H1 (cell line): ENCODE data around the gene OLA1. TPM values are rescaled to one million over a fixed set of nuclear protein-coding genes. Genes with fewer than 3 reads are reported as not detected.
A peak's percentile ranks its signal among the peaks of the same experiment; 100 is the strongest.

Experiments used
- CTCF ChIA-PET: fragments of 300-600 bp; sonication (Branson Sonifier 250); formaldehyde crosslinking; loops from one replicate; lab custom pipeline; 2021; ENCODE audit not compliant: partially characterized antibody; lab: Charles Lee
- POLR2A ChIA-PET: fragments of 300-600 bp; sonication (Branson Sonifier 250); formaldehyde crosslinking; loops from one replicate; lab custom pipeline; 2021; ENCODE audit warnings: inconsistent platforms; ENCODE audit not compliant: partially characterized antibody; lab: Charles Lee
- DNase-seq, 2 experiments: peaks; one replicate each; pipeline versions ENCODE4 v3.0.0 to v3.0.0-alpha.2; 2010 to 2022; ENCODE audit warnings: low spot score in 2 of 2, low read depth in 1 of 2, mixed read lengths in 1 of 2
- FAIRE-seq: peaks from 2 replicates; lab custom pipeline; 2011; peaks lifted over from hg19 to GRCh38; lab: Jason Lieb, UNC
- H2AFZ ChIP-seq: 2 replicates; pipeline ENCODE4 v1.8.1; 2012; ENCODE audit warnings: low read length, inconsistent platforms
- H2AK5ac ChIP-seq: 2 replicates; pipeline ENCODE4 v1.6.1; 2013; ENCODE audit warnings: low read depth, low read length
- H2BK120ac ChIP-seq: replicated peaks from 2 replicates; pipeline ENCODE3; 2013; ENCODE audit warnings: low read depth, low read length, inconsistent platforms
- H2BK12ac ChIP-seq: 2 replicates; pipeline ENCODE4 v1.6.1; 2013; ENCODE audit warnings: low read depth, low read length
- H2BK15ac ChIP-seq: 2 replicates; pipeline ENCODE4 v1.6.1; 2013; ENCODE audit warnings: low read length
- H2BK20ac ChIP-seq: 2 replicates; pipeline ENCODE4 v1.6.1; 2013; ENCODE audit warnings: low read length
- H2BK5ac ChIP-seq: 2 replicates; pipeline ENCODE4 v1.6.1; 2013; ENCODE audit warnings: low read depth, low read length
- H3K14ac ChIP-seq: 2 replicates; pipeline ENCODE4 v1.6.1; 2013; ENCODE audit warnings: inconsistent platforms; ENCODE audit not compliant: insufficient read length
- H3K18ac ChIP-seq: 2 replicates; pipeline ENCODE4 v1.6.1; 2013; ENCODE audit warnings: low read length; ENCODE audit errors: extremely low read depth
- H3K23ac ChIP-seq: 2 replicates; pipeline ENCODE4 v1.6.1; 2013; ENCODE audit warnings: inconsistent platforms; ENCODE audit not compliant: insufficient read length
- H3K23me2 ChIP-seq: 2 replicates; pipeline ENCODE4 v1.6.1; 2013; ENCODE audit warnings: low read depth, low read length
- H3K27ac ChIP-seq: 2 replicates; pipeline ENCODE4 v1.6.1; 2011; ENCODE audit warnings: low read depth, low read length, inconsistent platforms
- H3K27me3 ChIP-seq, 4 experiments: replicated peaks in 1 of 4; 1 replicate in 1 of 4; 2 replicates in 3 of 4; pipeline versions ENCODE4 v1.6.1 to v1.8.1; 2011 to 2013; ENCODE audit warnings: low read length in 3 of 4, mild to moderate bottlenecking in 3 of 4, inconsistent platforms in 2 of 4, mixed read lengths in 2 of 4, moderate library complexity in 1 of 4; ENCODE audit not compliant: control insufficient read depth in 3 of 4, insufficient read depth in 3 of 4; ENCODE audit errors: extremely low read depth in 1 of 4
- H3K36me3 ChIP-seq, 4 experiments: 2 replicates each; pipeline versions ENCODE4 v1.6.1 to v1.8.1; 2011 to 2013; ENCODE audit warnings: mild to moderate bottlenecking in 4 of 4, low read length in 3 of 4, moderate library complexity in 2 of 4, control low read depth in 1 of 4, inconsistent platforms in 1 of 4; ENCODE audit not compliant: insufficient read depth in 4 of 4, control insufficient read depth in 2 of 4
- H3K4ac ChIP-seq: replicated peaks from 2 replicates; pipeline ENCODE3; 2013; ENCODE audit warnings: low read length, low read depth, mixed read lengths, inconsistent platforms; ENCODE audit not compliant: insufficient read length
- H3K4me1 ChIP-seq, 4 experiments: replicated peaks in 1 of 4; 1 replicate in 1 of 4; 2 replicates in 3 of 4; pipeline versions ENCODE4 v1.6.1 to v1.8.1; 2011 to 2013; ENCODE audit warnings: low read length in 3 of 4, inconsistent platforms in 2 of 4, mixed read lengths in 1 of 4; ENCODE audit not compliant: insufficient read depth in 4 of 4, control insufficient read depth in 3 of 4
- H3K4me2 ChIP-seq, 2 experiments: 2 replicates each; pipeline versions ENCODE4 v1.6.1 to v1.8.1; 2011 to 2013; ENCODE audit warnings: low read depth in 2 of 2, low read length in 2 of 2, control low read depth in 1 of 2, inconsistent platforms in 1 of 2, mild to moderate bottlenecking in 1 of 2; ENCODE audit not compliant: insufficient read depth in 1 of 2
- H3K4me3 ChIP-seq, 4 experiments: fragments of 200-600, 300-600 bp in 1 of 4; sonication (generic), shearing (Covaris generic), sonication (Bioruptor Twin) in 1 of 4; 2 replicates each; pipeline versions ENCODE4 v1.5.1 to v1.8.1; 2011 to 2016; ENCODE audit warnings: low read length in 4 of 4, low read depth in 3 of 4, control low read depth in 2 of 4, inconsistent platforms in 2 of 4, mild to moderate bottlenecking in 2 of 4, mixed read lengths in 1 of 4, moderate library complexity in 1 of 4; ENCODE audit not compliant: insufficient read depth in 2 of 4; ENCODE audit errors: extremely low read depth in 1 of 4
- H3K56ac ChIP-seq: replicated peaks from 2 replicates; pipeline ENCODE3; 2013; ENCODE audit warnings: low read depth, mild to moderate bottlenecking, mixed read lengths, low read length, inconsistent platforms; ENCODE audit not compliant: insufficient read length
- H3K79me1 ChIP-seq: 2 replicates; pipeline ENCODE4 v1.6.1; 2013; ENCODE audit warnings: low read depth, low read length, control low read depth
- H3K79me2 ChIP-seq, 2 experiments: 2 replicates each; pipeline versions ENCODE4 v1.6.1 to v1.8.1; 2012 to 2013; ENCODE audit warnings: low read length in 2 of 2, mild to moderate bottlenecking in 2 of 2, inconsistent platforms in 1 of 2; ENCODE audit not compliant: insufficient read depth in 2 of 2, control insufficient read depth in 1 of 2
- H3K9ac ChIP-seq, 4 experiments: replicated peaks in 1 of 4; 1 replicate in 1 of 4; 2 replicates in 3 of 4; pipeline versions ENCODE4 v1.6.1 to v1.8.1; 2011 to 2013; ENCODE audit warnings: low read depth in 3 of 4, low read length in 3 of 4, control low read depth in 2 of 4, mild to moderate bottlenecking in 2 of 4, moderate library complexity in 2 of 4, inconsistent platforms in 1 of 4; ENCODE audit errors: extremely low read depth in 1 of 4
- H3K9me3 ChIP-seq, 2 experiments: 2 replicates each; pipeline versions ENCODE4 v1.6.1 to v1.8.1; 2012 to 2013; ENCODE audit warnings: mild to moderate bottlenecking in 2 of 2, moderate library complexity in 2 of 2, control low read depth in 1 of 2, inconsistent platforms in 1 of 2, low read depth in 1 of 2, low read length in 1 of 2, mixed read lengths in 1 of 2; ENCODE audit not compliant: insufficient read depth in 2 of 2
- H4K20me1 ChIP-seq, 2 experiments: replicated peaks in 1 of 2; 2 replicates each; pipeline versions ENCODE3 to v1.8.1; 2011 to 2013; ENCODE audit warnings: inconsistent platforms in 2 of 2, low read length in 2 of 2, mild to moderate bottlenecking in 1 of 2; ENCODE audit not compliant: insufficient read depth in 2 of 2, control insufficient read depth in 1 of 2
- H4K5ac ChIP-seq: 2 replicates; pipeline ENCODE4 v1.6.1; 2013; ENCODE audit warnings: low read length, low read depth, mixed read lengths, inconsistent platforms; ENCODE audit not compliant: insufficient read length
- H4K8ac ChIP-seq: 2 replicates; pipeline ENCODE4 v1.8.0; 2013; ENCODE audit warnings: mild to moderate bottlenecking, moderate library complexity, low read length, inconsistent platforms; ENCODE audit not compliant: insufficient read depth; ENCODE audit errors: extremely low read depth
- H4K91ac ChIP-seq: replicated peaks from 2 replicates; pipeline ENCODE3; 2013; ENCODE audit warnings: low read length, mixed read lengths, inconsistent platforms; ENCODE audit not compliant: insufficient read length
- ATF2 ChIP-seq: IDR thresholded peaks from 2 replicates; pipeline ENCODE4 v1.6.1; 2012; ENCODE audit warnings: low read length, inconsistent platforms
- CEBPB ChIP-seq: IDR thresholded peaks from 2 replicates; pipeline ENCODE4 v1.6.1; 2012; ENCODE audit warnings: low read depth, low read length
- EZH2 ChIP-seq: fragments of 200-600 bp; sonication (generic); IDR thresholded peaks from 2 replicates; pipeline ENCODE4 v1.7.1; 2012; ENCODE audit warnings: low read depth, mild to moderate bottlenecking, moderate library complexity, low read length, inconsistent platforms; ENCODE audit not compliant: severe bottlenecking
- HDAC2 ChIP-seq, 2 experiments: fragments of 300-600 bp in 1 of 2; sonication (generic) in 1 of 2; IDR thresholded peaks; 2 replicates each; pipeline ENCODE4 v1.6.1; 2011 to 2012; ENCODE audit warnings: low read depth in 2 of 2, low read length in 2 of 2, mild to moderate bottlenecking in 2 of 2, moderate library complexity in 2 of 2, borderline replicate concordance in 1 of 2, inconsistent platforms in 1 of 2
- NANOG ChIP-seq: IDR thresholded peaks from 2 replicates; pipeline ENCODE4 v1.6.1; 2011; ENCODE audit warnings: low read length, low read depth, mild to moderate bottlenecking, inconsistent platforms; ENCODE audit not compliant: insufficient read depth, poor library complexity, severe bottlenecking
- POLR2AphosphoS5 ChIP-seq: IDR thresholded peaks from 2 replicates; pipeline ENCODE4 v1.6.1; 2011; ENCODE audit warnings: low read depth, low read length
- RAD21 ChIP-seq, 2 experiments: IDR thresholded peaks in 1 of 2; conservative IDR thresholded peaks in 1 of 2; 2 replicates each; pipeline ENCODE4 v1.6.1; 2011; ENCODE audit warnings: low read depth in 2 of 2, low read length in 2 of 2, improper control_type of control experiment in 1 of 2, inconsistent platforms in 1 of 2, mild to moderate bottlenecking in 1 of 2, moderate library complexity in 1 of 2
- SIN3A ChIP-seq, 2 experiments: IDR thresholded peaks in 1 of 2; conservative IDR thresholded peaks in 1 of 2; 2 replicates each; pipeline ENCODE4 v1.6.1; 2011 to 2012; ENCODE audit warnings: low read length in 2 of 2, improper control_type of control experiment in 1 of 2, low read depth in 1 of 2, mild to moderate bottlenecking in 1 of 2
- SP2 ChIP-seq: IDR thresholded peaks from 2 replicates; pipeline ENCODE4 v1.6.1; 2012; ENCODE audit warnings: mild to moderate bottlenecking, low read length, inconsistent platforms
- SRF ChIP-seq: IDR thresholded peaks from 2 replicates; pipeline ENCODE4 v1.6.1; 2011; ENCODE audit warnings: mild to moderate bottlenecking, low read depth, low read length, moderate library complexity
- YY1 ChIP-seq: IDR thresholded peaks from 2 replicates; pipeline ENCODE4 v1.6.1; 2011; ENCODE audit warnings: low read depth, mild to moderate bottlenecking, low read length
- WGBS, 2 experiments: shearing (Covaris generic) in 1 of 2; methylation state at CpG; one replicate each; pipeline versions ENCODE4 v1.1.6 to v1.1.7; 2013 to 2015; ENCODE audit warnings: low lambda C conversion rate in 2 of 2, mixed read lengths in 2 of 2, inconsistent platforms in 1 of 2, low coverage in 1 of 2, missing lambda C conversion rate in 1 of 2; ENCODE audit not compliant: insufficient replicate concordance in 2 of 2, insufficient coverage in 1 of 2, insufficient read length in 1 of 2; ENCODE audit errors: extremely low coverage in 1 of 2, missing lambda C conversion rate in 1 of 2; 5-methylcytosine and 5-hydroxymethylcytosine counted together
- polyA plus RNA-seq, 7 experiments: library from polyadenylated mRNA; depleted of rRNA in 3 of 7; stranded (reverse) in 5 of 7; unstranded in 2 of 7; fragments of >200 nt in 5 of 7; fragments of 200-250 nt in 2 of 7; gene quantifications; 1 replicate in 5 of 7; 2 replicates in 1 of 7; 4 replicates in 1 of 7; pipeline versions ENCODE4 v1.2.1 to v1.2.3, GENCODE V29; 2011 to 2013; ENCODE audit warnings: missing spikeins in 2 of 7, mixed read lengths in 2 of 7
- total RNA-seq: library from RNA; stranded (reverse); fragmentation: NEBNext Ultra II Directional; extraction: Animal tissue kit (Norgen Biotek cat#: 25700); gene quantifications from 2 replicates; pipeline ENCODE4 v1.2.1, GENCODE V29; 2021

The OLA1 gene
- total and polyA plus RNA-seq, 2 of the 8 experiments (the other 6 are each of a cell fraction or from before 2014, with no cell fraction given), result 39.3 to 158 TPM

GRCh38 chr2:174158003-174158402 is 90.3 kb downstream of the OLA1 start:
- peak in 1 of 2 experiments; percentile 72 for DNase-seq
- Histone ChIP-seq H3K4me1 (no peaks in the 10 kb centered on the region), H3K79me1 (no peaks in the 10 kb centered on the region; the same call in 1 of the 2 replicates), H2BK15ac (no peak overlapping the region), H3K27me3 (no peaks in the 10 kb centered on the region), H3K9ac (no peak overlapping the region), H3K56ac (no peak overlapping the region), H3K23me2 (no peaks in the 10 kb centered on the region; the same call in 1 of the 2 replicates), H3K27ac (no peak overlapping the region), H3K4me3 (no peak overlapping the region), H3K36me3 (no peaks in the 10 kb centered on the region; a peak in 1 of 8 replicates), H3K14ac (no peak overlapping the region), H3K79me2 (peaks cover 0 to 2% of the 10 kb centered on the region in 2 experiments; a peak in 1 of 4 replicates), H2BK120ac (no peak overlapping the region), H3K18ac (no peak overlapping the region), H3K4ac (no peak overlapping the region), H4K8ac (no peak overlapping the region), H3K4me2 (no peak overlapping the region), H2BK20ac (no peak overlapping the region), H4K5ac (no peak overlapping the region), H2AK5ac (no peak overlapping the region), H3K9me3 (no peaks in the 10 kb centered on the region), H2BK5ac (no peak overlapping the region), H2AFZ (no peak overlapping the region), H4K20me1 (peaks cover 0 to 1% of the 10 kb centered on the region in 2 experiments), H4K91ac (no peak overlapping the region), H3K23ac (no peak overlapping the region), H2BK12ac (no peak overlapping the region)
- 30% methylated on average over 3 of the region's 3 CpGs; no CpG with 5 or more reads in 1 of the 2 experiments for WGBS, 2 experiments
- ChIA-PET CTCF (interaction anchor here (0.5 to 2.0 kb wide), 14 partner anchors 12 to 194 kb away, joined by 3 to 8 read pairs (median 4); no protein-coding TSS in a partner anchor), POLR2A (interaction anchor here (1.3 kb wide), 1 partner anchor 168 kb away, joined by 3 read pairs; no protein-coding TSS in a partner anchor)
- FAIRE-seq, result peak; percentile 97
- TF ChIP-seq CEBPB (no peak), HDAC2 (IDR thresholded peaks at IDR 0.05; ENCODE audit: borderline replicate concordance in 1 of 2, low read depth in 2 of 2, low read length in 2 of 2) (0 out of 4 replicates have a peak, but pooled peaks of 1 of the 2 experiments have one; percentile 20), SIN3A (conservative IDR thresholded peaks at IDR 0.05 in 1 of 2, IDR thresholded peaks at IDR 0.05 in 1 of 2; ENCODE audit: low read depth in 1 of 2, low read length in 2 of 2) (peak in 1 of 2 experiments; percentile 55; a peak in 1 of 4 replicates), RAD21 (IDR thresholded peaks at IDR 0.05 in 1 of 2, conservative IDR thresholded peaks at IDR 0.05 in 1 of 2; ENCODE audit: low read depth in 2 of 2, low read length in 2 of 2) (peak; percentile 82 to 86), SRF (no peak), POLR2AphosphoS5 (no peak), EZH2 (no peak), YY1 (no peak), ATF2 (no peak), NANOG (peak; percentile 33), SP2 (no peak)
